ENCODE data around the gene RGS3.

RGS3 gene

DNA sequence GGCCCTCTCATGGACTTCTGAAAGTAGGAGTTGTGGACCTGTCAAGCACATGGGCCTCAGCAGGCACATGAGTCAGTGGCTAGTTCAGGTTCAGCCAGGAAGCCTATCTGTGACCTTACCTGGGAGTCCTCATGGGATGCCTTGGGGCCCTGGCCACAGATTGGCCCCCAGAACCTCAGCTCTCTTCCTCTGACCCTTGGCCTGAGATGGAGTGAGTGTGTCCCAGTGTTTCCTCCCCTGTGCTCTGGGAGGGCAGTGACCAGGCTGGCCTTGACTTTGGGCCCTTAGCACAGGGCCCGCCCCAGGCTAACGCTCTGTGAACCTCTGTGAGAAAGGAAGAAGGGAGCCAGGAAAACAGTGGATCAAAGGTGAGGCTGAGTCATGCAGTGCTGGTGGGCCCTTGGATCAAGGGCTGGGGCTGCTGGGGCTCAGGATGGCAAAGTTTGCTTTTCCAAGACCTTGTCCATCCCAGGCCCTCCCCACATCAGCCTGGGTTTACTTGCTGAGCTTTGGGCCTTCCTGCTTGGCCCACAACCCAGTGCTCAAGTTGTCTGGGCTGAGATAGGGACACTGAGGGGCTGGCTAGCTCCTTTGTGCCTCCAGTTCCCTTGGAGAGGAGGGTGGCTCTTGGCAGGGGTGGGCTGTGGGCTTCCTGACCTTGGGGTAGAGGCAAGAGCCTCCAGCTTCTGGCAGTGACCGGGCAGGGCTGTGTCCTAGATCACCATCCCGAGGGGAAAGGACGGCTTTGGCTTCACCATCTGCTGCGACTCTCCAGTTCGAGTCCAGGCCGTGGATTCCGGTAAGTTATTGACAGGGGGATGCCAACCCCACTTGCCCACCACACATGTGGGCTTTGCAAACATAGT lies 41.4 kb downstream of the RGS3 start:
- peaks cover 16% of the 10 kb centered on the region for H3K36me3 ChIP-seq (ENCODE audit: insufficient read depth, low read length)
- no peaks in the 10 kb centered on the region for H3K9me3 ChIP-seq (ENCODE audit: low read length)
- H3K4me3 ChIP-seq (ENCODE audit: low read depth in 1 of 2, low read length in 2 of 2), result no peak overlapping the region
- H3K9ac ChIP-seq (ENCODE audit: low read length), result no peak overlapping the region
- no peaks in the 10 kb centered on the region for H3K4me1 ChIP-seq (ENCODE audit: insufficient read depth, low read length)
- no peak overlapping the region for H3K27ac ChIP-seq (ENCODE audit: low read depth, low read length)
- H3K27me3 ChIP-seq (ENCODE audit: control insufficient read depth in 1 of 2, insufficient read depth in 2 of 2, low read length in 2 of 2), result no peaks in the 10 kb centered on the region

DNA sequence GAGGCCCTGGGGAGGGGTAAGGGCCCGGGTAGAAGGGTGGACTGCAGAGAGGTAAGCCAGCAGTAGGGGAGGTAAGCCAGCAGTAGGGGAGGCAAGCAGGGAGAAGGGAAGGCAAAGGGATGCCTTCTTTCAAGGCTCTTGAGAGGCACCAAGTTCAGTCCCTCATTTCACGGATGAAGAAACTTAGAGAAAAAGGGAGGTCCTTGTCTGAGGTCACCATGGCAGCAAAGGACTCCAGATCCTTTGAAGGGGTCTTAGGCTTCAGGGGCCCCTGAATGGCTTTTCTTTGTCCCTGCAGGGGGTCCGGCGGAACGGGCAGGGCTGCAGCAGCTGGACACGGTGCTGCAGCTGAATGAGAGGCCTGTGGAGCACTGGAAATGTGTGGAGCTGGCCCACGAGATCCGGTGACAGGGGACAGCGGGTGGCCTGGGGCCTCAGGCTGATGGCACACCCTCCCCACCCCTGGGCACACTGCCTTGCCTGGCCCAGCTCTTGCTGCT lies 42.6 kb downstream of the RGS3 start:
- H3K27ac ChIP-seq (ENCODE audit: low read depth, low read length), result no peak overlapping the region
- no peaks in the 10 kb centered on the region for H3K4me1 ChIP-seq (ENCODE audit: insufficient read depth, low read length)
- peaks cover 13% of the 10 kb centered on the region for H3K36me3 ChIP-seq (ENCODE audit: insufficient read depth, low read length)
- H3K4me3 ChIP-seq (ENCODE audit: low read depth in 1 of 2, low read length in 2 of 2), result no peak overlapping the region
- no peak overlapping the region for H3K9ac ChIP-seq (ENCODE audit: low read length)
- H3K9me3 ChIP-seq (ENCODE audit: low read length), result no peaks in the 10 kb centered on the region
- no peaks in the 10 kb centered on the region for H3K27me3 ChIP-seq (ENCODE audit: control insufficient read depth in 1 of 2, insufficient read depth in 2 of 2, low read length in 2 of 2)

DNA sequence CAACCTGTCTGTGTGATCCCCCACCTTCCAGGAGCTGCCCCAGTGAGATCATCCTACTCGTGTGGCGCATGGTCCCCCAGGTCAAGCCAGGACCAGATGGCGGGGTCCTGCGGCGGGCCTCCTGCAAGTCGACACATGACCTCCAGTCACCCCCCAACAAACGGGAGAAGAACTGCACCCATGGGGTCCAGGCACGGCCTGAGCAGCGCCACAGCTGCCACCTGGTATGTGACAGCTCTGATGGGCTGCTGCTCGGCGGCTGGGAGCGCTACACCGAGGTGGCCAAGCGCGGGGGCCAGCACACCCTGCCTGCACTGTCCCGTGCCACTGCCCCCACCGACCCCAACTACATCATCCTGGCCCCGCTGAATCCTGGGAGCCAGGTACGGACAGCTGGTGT lies 43.7 kb downstream of the RGS3 start:
- Histone ChIP-seq H3K4me3 (ENCODE audit: low read depth in 1 of 2, low read length in 2 of 2) (no peak overlapping the region), H3K9ac (ENCODE audit: low read length) (no peak overlapping the region), H3K27me3 (ENCODE audit: control insufficient read depth in 1 of 2, insufficient read depth in 2 of 2, low read length in 2 of 2) (no peaks in the 10 kb centered on the region), H3K27ac (ENCODE audit: low read depth, low read length) (no peak overlapping the region), H3K36me3 (ENCODE audit: insufficient read depth, low read length) (peaks cover 13% of the 10 kb centered on the region), H3K9me3 (ENCODE audit: low read length) (no peaks in the 10 kb centered on the region), H3K4me1 (ENCODE audit: insufficient read depth, low read length) (no peaks in the 10 kb centered on the region)

DNA sequence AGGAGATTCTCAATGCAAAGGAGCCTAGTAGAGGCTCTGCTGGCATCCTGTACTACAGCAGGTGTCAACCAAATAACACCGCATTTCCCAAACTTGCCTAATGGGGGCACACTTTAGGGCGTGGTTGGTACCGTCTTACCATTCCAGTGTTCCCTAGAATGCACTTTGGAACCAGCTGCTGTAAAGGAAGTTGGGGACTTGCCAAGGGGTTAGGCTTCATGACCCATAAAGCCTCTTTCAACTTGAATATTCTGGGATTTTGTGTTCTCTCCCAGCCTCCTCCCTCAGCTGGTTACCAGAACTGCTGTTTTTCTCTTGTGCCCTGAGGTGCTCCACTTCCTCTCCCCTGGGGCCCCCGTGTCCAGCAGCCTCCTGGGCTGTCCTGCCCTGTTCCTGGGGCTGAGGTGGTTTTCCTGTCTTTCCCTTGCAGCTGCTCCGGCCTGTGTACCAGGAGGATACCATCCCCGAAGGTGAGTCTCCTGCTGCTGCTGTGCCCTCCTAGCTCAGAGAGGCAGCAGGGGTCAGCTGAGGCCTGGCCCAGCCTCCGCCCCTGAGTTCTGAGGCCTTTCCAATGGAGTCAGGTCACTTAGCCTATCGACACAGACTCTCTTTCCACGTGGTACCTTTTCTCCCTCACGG lies 44.7 kb downstream of the RGS3 start:
- Histone ChIP-seq H3K4me3 (ENCODE audit: low read depth in 1 of 2, low read length in 2 of 2) (no peak overlapping the region), H3K9me3 (ENCODE audit: low read length) (no peaks in the 10 kb centered on the region), H3K27ac (ENCODE audit: low read depth, low read length) (no peak overlapping the region), H3K4me1 (ENCODE audit: insufficient read depth, low read length) (no peaks in the 10 kb centered on the region), H3K9ac (ENCODE audit: low read length) (no peak overlapping the region), H3K36me3 (ENCODE audit: insufficient read depth, low read length) (peaks cover 13% of the 10 kb centered on the region), H3K27me3 (ENCODE audit: control insufficient read depth in 1 of 2, insufficient read depth in 2 of 2, low read length in 2 of 2) (no peaks in the 10 kb centered on the region)

DNA sequence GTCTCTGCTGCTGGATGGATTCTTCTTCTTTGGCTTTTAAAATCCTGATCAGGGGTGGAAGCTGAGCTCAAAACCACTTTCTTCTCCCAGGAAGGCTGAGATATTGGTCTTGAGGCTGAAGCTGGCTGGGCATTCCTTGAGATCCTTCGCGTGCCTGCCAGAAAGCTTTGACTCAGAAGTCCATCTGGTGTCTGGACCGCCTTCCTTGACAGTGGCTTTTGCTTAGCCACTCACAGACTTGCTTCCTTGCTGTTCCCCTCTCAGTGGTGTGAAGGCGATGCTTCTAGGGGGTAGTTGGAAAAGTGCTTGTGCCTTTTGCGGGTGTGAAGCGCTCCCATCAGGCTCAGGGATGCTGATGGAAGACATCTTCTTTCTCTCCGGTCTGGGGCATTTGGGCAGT lies 45.9 kb downstream of the RGS3 start:
- Histone ChIP-seq H3K27ac (ENCODE audit: low read depth, low read length) (no peak overlapping the region), H3K4me3 (ENCODE audit: low read depth in 1 of 2, low read length in 2 of 2) (no peak overlapping the region), H3K9ac (ENCODE audit: low read length) (no peak overlapping the region), H3K36me3 (ENCODE audit: insufficient read depth, low read length) (peaks cover 13% of the 10 kb centered on the region), H3K9me3 (ENCODE audit: low read length) (no peaks in the 10 kb centered on the region), H3K27me3 (ENCODE audit: control insufficient read depth in 1 of 2, insufficient read depth in 2 of 2, low read length in 2 of 2) (no peaks in the 10 kb centered on the region), H3K4me1 (ENCODE audit: insufficient read depth, low read length) (no peaks in the 10 kb centered on the region)

DNA sequence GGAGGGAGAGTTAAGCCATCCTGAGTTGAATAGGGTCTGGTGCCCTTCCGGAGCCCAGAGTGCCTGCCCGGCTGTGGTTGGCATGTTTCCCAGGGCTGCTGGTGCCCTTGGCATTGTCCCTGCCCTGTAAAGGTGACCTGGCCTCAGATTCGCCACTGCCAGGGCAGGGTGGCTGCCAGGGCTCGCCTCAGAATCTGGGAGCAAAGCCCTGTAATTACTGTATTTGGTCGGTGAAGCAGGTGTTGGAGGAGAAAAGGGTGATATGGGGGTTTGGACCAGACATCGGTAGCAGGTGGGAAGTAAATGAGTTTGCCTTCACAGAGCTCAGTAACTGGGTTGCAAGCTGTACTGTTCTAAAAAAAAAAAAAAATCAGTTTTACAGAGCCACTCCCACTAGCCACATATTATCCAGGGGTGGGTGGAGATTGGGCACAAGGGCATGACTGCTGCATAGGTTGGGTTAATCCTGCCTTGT lies 47.6 kb downstream of the RGS3 start:
- Histone ChIP-seq H3K4me3 (ENCODE audit: low read depth in 1 of 2, low read length in 2 of 2) (no peak overlapping the region), H3K4me1 (ENCODE audit: insufficient read depth, low read length) (no peaks in the 10 kb centered on the region), H3K9ac (ENCODE audit: low read length) (no peak overlapping the region), H3K27ac (ENCODE audit: low read depth, low read length) (no peak overlapping the region), H3K36me3 (ENCODE audit: insufficient read depth, low read length) (peaks cover 17% of the 10 kb centered on the region), H3K9me3 (ENCODE audit: low read length) (no peaks in the 10 kb centered on the region), H3K27me3 (ENCODE audit: control insufficient read depth in 1 of 2, insufficient read depth in 2 of 2, low read length in 2 of 2) (no peaks in the 10 kb centered on the region)

DNA sequence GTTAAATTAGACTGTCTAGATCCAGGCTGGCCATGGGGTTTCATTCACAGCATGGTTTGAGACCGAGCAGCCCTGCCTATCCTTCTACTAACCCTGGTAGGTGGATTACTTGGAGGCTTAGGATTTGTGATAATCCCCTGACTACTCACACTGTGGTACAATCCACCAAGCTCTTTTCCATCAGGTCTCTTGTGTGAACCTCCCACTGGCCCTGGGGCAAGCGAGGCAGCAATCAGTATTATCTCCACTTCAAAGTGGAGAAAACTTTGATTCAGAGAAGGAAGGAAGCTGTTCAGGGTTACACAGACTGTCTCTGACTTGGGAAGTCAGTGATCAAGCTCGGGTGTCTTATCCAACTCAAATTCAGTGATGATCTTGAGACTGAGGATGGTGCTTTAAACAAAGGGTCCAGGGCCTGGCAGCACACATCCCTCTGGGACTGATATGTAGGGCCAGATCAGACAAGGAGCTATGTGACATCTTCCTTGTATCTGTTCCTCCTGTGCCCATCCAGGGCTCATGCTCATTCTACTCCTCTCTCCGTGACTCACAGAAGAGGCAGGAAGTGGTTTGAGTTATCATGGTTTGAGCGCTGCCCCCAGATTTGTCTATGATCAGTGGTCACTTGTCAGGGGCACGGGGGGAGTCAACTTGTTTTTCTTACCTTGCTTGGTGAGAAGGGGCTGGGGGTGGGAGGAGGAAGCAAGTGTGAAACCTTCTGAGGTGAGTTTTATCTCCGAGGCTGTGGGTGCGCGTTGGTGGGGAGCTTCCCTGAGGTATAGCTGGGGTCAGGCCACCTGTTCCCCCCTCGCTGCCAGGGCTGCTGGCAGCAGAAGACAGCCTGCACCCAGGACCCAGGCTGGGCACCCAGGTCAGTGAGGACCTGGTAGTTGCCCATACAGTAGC lies 48.6 kb downstream of the RGS3 start:
- no peak overlapping the region for H3K9ac ChIP-seq (ENCODE audit: low read length)
- H3K27ac ChIP-seq (ENCODE audit: low read depth, low read length), result no peak overlapping the region
- no peaks in the 10 kb centered on the region for H3K4me1 ChIP-seq (ENCODE audit: insufficient read depth, low read length)

DNA sequence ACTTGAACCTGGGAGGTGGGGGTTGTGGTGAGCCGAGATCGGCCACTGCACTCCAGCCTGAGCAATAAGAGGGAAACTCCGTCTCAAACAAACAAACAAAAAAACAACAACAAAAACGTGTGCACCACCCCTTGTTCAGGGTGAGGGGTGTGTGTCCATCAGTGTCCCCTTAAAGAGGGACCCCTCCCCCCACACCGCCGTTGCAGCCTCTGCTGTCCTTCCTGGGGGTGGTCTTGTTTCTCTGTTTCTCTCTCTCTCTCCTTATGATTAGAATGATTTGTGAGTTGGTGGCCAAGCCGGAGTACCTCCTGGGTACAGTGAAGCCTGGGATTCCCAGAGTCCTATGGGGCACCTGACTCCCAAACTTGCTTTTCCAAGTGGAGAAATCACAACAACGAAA lies 49.6 kb downstream of the RGS3 start:
- no peaks in the 10 kb centered on the region for H3K27me3 ChIP-seq (ENCODE audit: control insufficient read depth in 1 of 2, insufficient read depth in 2 of 2, low read length in 2 of 2)
- H3K4me3 ChIP-seq (ENCODE audit: low read depth in 1 of 2, low read length in 2 of 2), result no peak overlapping the region
- no peak overlapping the region for H3K9ac ChIP-seq (ENCODE audit: low read length)
- no peaks in the 10 kb centered on the region for H3K4me1 ChIP-seq (ENCODE audit: insufficient read depth, low read length)
- H3K27ac ChIP-seq (ENCODE audit: low read depth, low read length), result no peak overlapping the region
- H3K9me3 ChIP-seq (ENCODE audit: low read length), result no peaks in the 10 kb centered on the region
- peaks cover 5% of the 10 kb centered on the region for H3K36me3 ChIP-seq (ENCODE audit: insufficient read depth, low read length)

More for the DNA sequence above, 48.6 kb downstream of the RGS3 start:
- Histone ChIP-seq H3K9me3 (ENCODE audit: low read length) (no peaks in the 10 kb centered on the region), H3K4me3 (ENCODE audit: low read depth in 1 of 2, low read length in 2 of 2) (no peak overlapping the region), H3K27me3 (ENCODE audit: control insufficient read depth in 1 of 2, insufficient read depth in 2 of 2, low read length in 2 of 2) (no peaks in the 10 kb centered on the region), H3K36me3 (ENCODE audit: insufficient read depth, low read length) (peaks cover 14% of the 10 kb centered on the region)

DNA sequence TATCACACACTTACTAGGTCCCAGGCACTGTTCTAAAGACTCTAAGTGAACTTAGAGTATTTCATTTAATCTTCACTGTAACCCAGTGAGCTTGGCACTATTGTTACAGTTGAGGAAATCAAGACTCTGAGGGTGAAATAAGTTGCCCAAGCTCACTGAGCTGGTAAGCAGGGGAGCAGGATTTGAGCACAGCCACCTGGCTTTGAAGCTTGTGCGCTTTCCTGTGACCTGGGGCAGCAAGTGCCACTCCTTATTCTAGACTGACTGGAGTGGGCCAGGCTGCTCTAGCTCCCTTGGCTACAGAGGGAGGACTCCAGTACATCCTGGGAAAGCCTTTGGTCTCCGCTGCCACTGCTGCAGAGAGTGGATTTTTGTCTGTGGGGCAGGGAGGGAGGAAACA lies 50.0 kb downstream of the RGS3 start:
- Histone ChIP-seq H3K4me3 (ENCODE audit: low read depth in 1 of 2, low read length in 2 of 2) (no peak overlapping the region), H3K9me3 (ENCODE audit: low read length) (no peaks in the 10 kb centered on the region), H3K4me1 (ENCODE audit: insufficient read depth, low read length) (no peaks in the 10 kb centered on the region), H3K27ac (ENCODE audit: low read depth, low read length) (no peak overlapping the region), H3K36me3 (ENCODE audit: insufficient read depth, low read length) (peaks cover 5% of the 10 kb centered on the region), H3K27me3 (ENCODE audit: control insufficient read depth in 1 of 2, insufficient read depth in 2 of 2, low read length in 2 of 2) (no peaks in the 10 kb centered on the region), H3K9ac (ENCODE audit: low read length) (no peak overlapping the region)

DNA sequence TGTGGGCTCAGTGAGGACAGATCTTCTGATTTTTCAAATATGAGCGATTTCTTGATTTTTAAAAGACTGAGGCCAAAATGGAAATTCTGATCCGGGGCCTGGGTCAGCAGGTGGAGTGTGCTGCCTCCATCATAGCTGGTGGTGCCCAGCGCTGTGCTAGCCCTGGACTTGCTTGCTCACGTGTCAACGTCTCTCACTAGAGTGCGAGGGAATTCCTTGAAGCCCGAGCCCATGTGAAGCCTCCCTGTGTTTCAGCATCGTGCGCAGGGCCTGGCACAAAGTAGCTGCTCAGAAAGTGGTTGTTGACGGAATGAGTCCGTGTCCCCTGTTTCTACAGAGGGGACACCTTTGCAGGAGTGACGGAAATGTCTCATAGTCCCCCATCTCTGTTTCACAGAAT lies 50.5 kb downstream of the RGS3 start:
- no peaks in the 10 kb centered on the region for H3K27me3 ChIP-seq (ENCODE audit: control insufficient read depth in 1 of 2, insufficient read depth in 2 of 2, low read length in 2 of 2)
- no peaks in the 10 kb centered on the region for H3K4me1 ChIP-seq (ENCODE audit: insufficient read depth, low read length)
- no peak overlapping the region for H3K9ac ChIP-seq (ENCODE audit: low read length)
- no peak overlapping the region for H3K4me3 ChIP-seq (ENCODE audit: low read depth in 1 of 2, low read length in 2 of 2)
- no peak overlapping the region for H3K27ac ChIP-seq (ENCODE audit: low read depth, low read length)
- no peaks in the 10 kb centered on the region for H3K9me3 ChIP-seq (ENCODE audit: low read length)
- peaks cover 5% of the 10 kb centered on the region for H3K36me3 ChIP-seq (ENCODE audit: insufficient read depth, low read length)

DNA sequence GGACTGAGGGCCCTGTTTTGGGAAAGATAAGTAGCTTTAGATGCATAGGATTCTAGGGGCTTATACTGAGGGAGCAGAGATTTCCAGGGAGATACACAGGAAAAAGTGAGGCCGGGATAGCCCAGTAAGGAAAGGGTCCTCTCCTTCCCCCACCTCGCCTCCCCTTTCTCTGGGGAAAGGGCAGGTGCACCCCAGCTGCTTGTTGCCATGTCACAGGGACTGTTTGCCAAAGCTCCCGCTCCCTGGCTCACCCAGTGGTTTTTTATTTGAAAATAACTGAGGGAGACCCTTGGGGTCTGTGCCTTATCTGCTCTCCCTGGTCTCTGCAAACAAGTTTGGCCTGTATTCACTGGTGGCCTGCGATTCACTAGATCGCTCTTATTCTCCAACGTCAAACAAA lies 51.2 kb downstream of the RGS3 start:
- Histone ChIP-seq H3K27me3 (ENCODE audit: control insufficient read depth in 1 of 2, insufficient read depth in 2 of 2, low read length in 2 of 2) (no peaks in the 10 kb centered on the region), H3K27ac (ENCODE audit: low read depth, low read length) (no peak overlapping the region), H3K4me1 (ENCODE audit: insufficient read depth, low read length) (no peaks in the 10 kb centered on the region), H3K9me3 (ENCODE audit: low read length) (no peaks in the 10 kb centered on the region), H3K4me3 (ENCODE audit: low read depth in 1 of 2, low read length in 2 of 2) (no peak overlapping the region), H3K9ac (ENCODE audit: low read length) (no peak overlapping the region), H3K36me3 (ENCODE audit: insufficient read depth, low read length) (peaks cover 5% of the 10 kb centered on the region)
